GM19468 (cell line): ENCODE measurements around the gene ZNF536.
"Not testable (repeated sequence)": the region's sequence is repeated elsewhere in the genome, so short reads cannot be mapped to it uniquely, and the experiment has no call there.

Experiments used
- ATAC-seq: cut with Tn5 transposase; IDR thresholded peaks from one replicate; pipeline ENCODE4 v1.9.1; 2021; ENCODE audit warnings: mild to moderate bottlenecking, moderate library complexity, moderate number of reproducible peaks; ENCODE audit not compliant: unreplicated experiment; ENCODE audit errors: extremely low read depth

The ZNF536 gene

GRCh38 chr19:30385174-30385573, 13.0 kb downstream of the ZNF536 start:
- ATAC-seq, result no peak

- ATAC-seq, result no peak
Observed at GRCh38 chr19:30385666-30386065, 13.5 kb downstream of the ZNF536 start.

GRCh38 chr19:30386551-30387143, 14.5 kb downstream of the ZNF536 start:
- no peak for ATAC-seq

DNA sequence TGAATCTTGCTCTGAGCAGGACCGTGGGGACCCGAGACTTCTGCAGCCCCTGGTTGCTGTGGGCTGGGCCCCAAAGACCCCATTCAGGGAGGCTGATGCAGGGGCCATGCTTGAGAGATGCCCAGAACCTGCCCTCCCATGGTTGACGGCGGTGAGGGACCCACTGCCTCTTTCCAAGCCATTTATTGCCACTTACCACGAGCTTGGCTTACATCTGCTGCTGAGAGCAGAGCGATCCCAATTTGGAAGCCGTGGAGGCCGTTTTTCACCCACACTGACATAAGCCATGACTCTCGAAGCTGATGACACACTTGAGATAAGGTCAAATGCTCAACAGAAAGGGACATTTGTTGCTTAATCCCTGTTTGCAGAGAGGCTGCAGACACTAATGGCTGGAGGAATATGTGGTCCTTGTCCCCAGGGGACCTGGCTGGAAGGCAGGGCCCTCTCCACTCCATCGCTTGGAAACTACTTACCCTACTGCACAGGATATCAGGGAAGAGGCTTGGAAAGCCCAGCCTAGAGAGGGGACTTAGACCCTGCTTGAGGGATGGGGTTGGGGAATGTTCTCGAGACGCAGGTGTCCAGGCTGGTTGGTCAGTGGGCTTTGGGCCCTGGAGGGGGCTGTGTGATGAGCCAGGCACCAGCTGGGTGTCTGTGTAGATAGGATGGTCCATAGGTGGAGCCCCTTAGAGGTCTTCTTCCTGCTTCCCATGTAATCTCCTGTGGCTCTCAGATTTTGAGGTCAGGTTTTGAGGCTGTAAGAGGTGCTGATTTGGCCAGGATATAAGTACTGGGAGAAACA, 15.3 kb downstream of the ZNF536 start:
- ATAC-seq, result no peak

DNA sequence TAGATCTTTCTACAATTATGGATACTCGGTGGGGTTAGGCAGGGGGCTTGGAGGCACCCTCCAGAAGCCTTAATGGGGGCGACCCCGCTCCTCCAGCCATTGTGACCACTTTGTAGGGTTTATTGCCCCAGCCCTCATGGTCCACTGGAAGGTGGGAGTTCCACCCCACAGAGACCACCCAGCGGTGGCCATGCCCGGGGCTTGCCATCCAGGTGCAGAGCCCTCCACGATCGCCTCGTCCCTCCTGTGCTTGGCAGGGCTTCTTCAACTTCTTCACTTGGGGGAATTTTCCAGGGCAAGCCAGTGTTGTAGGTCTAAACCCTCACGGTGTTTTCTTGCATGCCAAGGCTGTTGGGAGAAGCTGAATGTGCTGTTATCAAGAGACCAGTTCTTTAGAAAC, 16.1 kb downstream of the ZNF536 start:
- ATAC-seq, result no peak

DNA sequence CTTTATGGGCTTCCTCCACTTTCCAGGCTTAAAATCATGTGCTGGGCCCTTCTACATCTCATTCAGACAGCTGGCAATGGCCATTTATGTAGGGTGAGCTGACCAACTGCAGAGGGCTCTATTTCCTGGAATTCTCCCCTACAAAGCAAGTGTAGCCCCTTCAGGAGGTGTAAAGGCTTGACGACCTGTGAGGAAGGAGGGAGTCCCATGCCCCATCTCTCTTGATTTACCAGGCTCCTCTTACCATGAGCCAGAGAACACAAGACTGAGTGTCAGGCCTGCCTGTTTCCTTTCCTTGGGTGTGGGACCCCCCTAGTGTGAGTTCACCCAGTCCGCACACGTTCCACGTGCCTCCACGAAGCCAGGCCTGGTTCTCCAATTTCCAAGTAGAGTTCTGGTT, 16.6 kb downstream of the ZNF536 start:
- no peak for ATAC-seq

DNA sequence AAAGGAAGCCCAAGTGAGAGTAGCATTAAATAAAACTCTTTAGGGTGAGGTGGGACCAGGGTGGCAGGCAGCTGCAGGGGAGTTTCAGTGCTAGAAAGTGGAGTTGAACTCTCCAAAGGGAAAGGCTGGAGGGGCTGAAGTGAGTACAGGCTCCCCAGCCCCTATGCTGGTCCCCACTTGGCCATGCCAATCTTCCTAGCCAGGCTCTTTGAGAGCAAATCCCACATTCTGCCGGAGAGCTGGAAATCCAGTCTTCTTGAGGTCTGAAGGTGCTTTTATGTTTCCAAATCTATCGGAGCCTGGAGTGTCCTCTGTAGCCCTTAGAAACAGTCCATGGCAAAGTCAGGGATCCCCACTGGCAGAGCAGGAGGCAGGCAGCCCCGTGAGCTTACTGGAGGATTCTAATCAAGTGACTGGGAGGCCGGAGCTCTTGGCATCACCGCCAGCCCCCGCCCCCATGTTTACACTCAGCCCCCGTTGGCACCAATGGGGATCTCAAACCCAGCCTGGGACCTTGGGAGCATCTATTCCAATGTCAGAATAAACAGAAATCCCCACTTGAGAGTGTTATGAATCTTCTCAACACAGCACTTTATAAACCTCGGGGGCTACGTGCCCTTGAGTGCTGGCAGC, 18.3 kb downstream of the ZNF536 start:
- no peak for ATAC-seq

DNA sequence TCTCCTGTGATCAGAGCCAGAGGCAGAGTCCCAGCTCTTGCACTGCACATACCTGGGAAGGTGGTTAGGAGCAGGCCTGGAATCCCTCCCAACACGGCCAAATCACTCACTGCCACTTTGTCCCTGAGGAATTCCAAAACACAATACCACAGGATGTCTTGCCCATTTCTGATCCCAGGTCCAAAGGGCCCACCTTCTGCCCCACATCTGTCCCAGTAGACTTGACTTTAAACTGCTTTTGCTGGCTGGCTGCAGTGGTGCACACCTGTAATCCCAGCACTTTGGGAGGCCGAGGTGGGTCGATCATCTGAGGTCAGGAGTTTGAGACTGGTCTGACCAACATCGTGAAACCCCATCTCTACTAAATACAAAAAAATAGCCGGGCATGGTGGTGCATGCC, 18.9 kb downstream of the ZNF536 start:
- ATAC-seq, result no peak

- no peak for ATAC-seq
Observed at GRCh38 chr19:30391554-30392551, 19.7 kb downstream of the ZNF536 start.

GRCh38 chr19:30393046-30393445, 20.9 kb downstream of the ZNF536 start:
- no peak for ATAC-seq

GRCh38 chr19:30393729-30394480, 21.7 kb downstream of the ZNF536 start:
- no peak for ATAC-seq

DNA sequence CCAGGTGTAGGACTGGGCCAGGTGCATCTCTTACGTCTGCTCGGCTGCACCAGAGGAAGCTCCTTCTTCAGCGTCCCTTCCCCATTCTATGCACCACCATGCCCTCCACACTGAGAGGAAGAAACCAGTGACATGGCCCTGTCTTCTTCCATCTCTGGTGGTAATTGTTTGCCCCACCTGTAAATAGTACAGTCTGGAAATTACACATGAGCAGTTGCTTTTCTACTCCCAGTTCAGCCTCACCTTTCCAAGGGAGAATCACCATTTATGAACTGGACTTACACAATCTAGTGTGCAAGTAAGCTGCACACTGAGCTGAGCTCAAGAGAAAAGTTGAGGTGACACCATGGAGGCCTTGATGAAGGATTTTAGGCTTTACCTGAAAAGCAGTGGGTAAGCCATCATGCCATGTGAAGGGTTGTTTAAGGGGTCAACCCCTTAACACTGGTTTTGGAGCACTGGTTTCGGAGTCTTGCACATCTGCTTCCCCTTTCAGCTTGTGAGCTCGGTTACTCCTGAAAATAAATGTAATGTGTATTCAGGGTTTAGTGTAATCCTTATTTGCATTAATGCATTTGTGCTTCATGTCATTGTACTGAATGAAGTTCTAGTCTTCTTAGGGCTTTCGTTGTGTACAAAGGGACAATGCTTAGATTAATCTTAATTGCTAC, 22.4 kb downstream of the ZNF536 start:
- ATAC-seq, result no peak

DNA sequence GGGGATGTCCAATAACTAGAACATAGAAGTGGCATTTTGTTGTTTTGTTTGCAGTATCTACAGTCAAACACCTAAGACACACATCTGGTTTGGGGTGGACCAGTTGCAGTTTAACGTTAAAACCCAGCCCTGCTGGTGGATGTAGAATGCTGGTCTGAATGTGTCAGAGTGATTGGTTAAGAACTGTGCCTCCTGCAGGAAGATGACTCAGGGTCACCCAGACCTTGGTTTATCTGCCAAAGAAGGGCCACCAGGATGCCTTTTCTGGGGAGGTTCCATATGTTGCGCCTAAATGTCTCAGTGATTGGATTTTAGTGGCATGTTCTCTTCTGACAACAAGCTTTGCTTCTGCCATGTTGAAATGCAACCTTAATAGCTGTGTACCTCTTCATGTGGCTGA, 23.1 kb downstream of the ZNF536 start:
- no peak for ATAC-seq

- ATAC-seq, result not testable (repeated sequence)
Observed at GRCh38 chr19:30398539-30398938, 26.4 kb downstream of the ZNF536 start.

DNA sequence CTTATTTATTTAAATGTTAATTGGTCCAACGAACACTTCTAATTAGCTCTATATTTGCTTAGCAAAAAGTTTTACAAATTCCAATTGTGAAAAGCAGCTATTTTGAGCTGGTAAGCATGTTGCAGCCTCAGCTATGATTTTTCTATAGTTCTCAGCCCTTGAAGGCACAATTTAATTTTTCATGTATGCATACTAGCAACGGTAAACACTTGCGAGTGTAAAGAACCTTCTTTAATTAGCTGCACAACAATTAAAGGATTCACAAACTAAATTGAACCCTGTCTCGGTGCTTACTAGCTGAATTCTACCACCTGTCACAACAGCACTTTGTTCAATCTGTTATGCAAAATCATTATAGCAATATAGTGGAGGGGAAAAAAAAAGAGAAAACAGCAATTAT, 29.8 kb downstream of the ZNF536 start:
- ATAC-seq, result no peak

GRCh38 chr19:30402436-30403202, 30.4 kb downstream of the ZNF536 start:
- no peak for ATAC-seq

DNA sequence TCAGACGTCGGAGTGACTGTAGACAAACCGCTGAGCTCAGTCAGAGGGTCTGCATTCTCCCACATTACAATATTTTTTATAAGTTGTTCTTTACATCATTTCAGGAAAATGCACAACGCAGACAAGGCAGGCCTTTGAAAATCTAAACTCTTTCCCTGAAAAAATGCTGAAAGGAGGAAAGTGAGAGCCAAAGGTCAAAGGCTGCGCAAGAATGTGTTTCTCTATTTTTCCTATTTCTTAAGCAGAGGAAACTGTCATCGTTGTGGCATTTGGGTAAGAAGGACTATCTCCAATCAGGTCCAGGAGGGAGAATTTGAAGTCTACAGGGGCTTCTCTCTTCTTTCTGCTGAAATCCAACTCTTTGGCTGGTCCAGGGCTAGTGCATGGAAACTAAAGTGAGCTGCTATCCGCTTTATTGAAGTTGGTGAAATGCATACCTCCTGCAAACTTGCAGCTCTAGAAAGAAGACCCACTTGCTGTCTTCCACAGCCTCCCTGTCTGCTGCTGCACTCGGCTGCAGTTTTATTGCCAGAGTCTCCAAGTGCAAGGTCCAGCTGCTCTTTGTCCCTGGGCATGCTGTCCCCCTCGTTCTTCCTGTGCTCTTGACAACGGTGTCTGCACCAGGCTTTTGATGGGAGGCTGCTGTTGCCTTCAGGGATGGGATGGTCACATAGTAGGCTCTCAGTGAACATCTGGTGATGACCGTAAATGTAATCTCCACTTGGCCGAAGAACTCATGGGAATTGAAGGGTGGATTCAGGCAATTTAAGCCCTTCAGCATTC, 31.2 kb downstream of the ZNF536 start:
- no peak for ATAC-seq
